HG03103 (cell line): ENCODE data around the gene CAPN9.

Experiments used
- ATAC-seq: cut with Tn5 transposase; IDR thresholded peaks from one replicate; pipeline ENCODE4 v1.9.1; 2021; ENCODE audit warnings: low read depth; ENCODE audit not compliant: unreplicated experiment

CAPN9 gene

DNA sequence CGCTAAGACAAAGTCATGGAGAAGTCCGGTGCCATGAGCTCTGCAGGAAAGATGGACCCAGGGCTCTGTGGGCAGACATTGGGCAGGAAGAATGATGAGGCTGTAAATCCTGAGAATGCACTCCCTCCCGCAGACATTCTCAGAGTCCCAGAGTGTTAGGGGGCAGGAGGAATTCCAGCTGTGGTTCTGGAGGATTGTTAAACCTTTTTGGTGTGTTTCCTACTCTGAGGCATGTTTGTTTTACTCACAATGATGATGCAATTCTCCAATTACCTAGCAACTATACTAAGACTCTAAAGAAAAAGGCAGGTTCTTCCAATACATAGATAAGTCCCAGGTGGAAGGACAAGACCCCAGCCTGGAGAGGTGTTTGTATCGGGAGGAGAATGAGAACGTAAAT is 2.8 kb upstream of the CAPN9 start:
- ATAC-seq = no peak

- ATAC-seq = no peak
Observed at GRCh38 chr1:230745071-230745470, 2.1 kb upstream of the CAPN9 start.

GRCh38 chr1:230746617-230747016 is 571 bp upstream of the CAPN9 start:
- no peak for ATAC-seq

DNA sequence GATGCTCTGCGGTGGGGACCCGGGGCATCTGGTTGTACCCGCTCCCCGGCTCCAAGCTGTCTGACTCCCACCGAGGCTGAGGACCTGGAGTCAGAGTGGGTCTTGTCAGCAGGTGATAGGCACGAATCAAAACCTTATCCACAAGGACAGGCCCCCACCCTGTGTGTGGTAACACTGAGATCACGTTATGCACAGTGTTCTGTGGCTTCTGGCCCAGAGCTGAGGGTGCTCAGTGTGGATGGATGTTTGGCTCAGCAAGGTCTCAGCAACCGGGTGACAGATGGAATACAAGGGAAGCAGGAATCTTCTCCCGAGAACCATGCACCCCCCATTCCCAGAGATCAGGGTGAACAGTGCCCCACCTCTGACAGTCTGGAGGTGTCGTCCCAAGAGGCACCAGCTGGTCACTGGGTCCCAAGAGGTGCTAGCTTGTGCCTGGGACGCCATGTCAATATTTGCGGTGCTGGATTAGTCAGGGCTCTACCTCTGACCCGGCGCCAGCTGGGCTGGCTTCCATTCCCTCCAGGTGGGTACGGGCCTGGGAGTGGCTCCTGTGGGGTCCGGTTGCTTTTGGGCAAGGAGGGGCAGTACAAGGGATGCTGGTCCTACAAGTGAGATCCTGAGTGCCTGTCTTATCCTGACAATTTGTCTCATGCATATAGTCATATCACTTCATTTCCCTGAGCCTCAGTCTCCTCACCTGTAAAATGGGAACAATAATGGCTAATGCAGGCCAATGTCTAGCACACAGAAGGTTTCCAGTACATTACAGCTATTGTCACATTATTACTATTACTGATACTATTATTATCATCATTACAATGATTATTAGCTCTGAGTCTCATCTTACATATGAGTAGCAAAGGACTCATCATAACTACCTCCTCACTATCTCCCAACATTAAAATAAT is 957 bp downstream of the CAPN9 start:
- ATAC-seq = no peak

GRCh38 chr1:230749150-230749549 is 2.0 kb downstream of the CAPN9 start:
- ATAC-seq = peak; percentile 68

DNA sequence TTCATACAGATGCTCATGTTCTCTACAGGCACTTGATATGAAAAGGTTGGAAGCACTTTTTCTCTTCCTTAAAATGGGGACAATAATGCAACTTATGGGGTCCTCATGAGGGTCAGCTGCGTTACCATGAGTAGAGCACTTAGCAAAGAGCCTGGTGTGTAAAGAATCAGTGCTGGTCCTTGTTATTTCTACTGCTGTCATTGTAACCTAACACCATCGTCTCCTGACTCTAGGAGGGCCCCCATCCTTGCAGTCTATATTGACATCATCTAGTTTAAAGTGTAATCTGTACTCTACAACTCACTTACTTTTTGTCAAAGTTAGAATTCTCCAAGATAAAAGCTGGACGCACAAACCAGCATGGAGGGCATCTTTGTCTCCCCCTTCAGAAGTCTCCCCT is 2.4 kb downstream of the CAPN9 start:
- ATAC-seq = no peak

DNA sequence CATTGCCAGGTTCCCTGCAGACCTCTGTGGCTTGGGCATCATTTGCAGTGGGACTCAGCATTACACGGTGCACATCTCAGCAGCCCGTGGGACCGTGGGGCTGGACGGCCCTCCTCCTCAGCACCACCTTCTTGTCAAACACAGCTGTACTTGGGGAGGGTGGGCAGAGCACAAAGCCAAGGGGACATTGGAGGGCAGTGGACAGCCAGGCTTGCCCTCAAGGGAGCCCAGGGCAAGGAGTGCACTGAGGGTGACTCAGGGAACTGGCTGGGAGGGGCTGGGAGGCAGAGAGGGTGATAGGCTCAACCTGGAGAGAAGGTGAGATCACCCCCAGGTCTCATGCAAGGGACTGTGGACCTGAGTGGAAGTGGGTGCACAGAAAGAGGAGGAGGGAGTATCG is 3.4 kb downstream of the CAPN9 start:
- no peak for ATAC-seq

DNA sequence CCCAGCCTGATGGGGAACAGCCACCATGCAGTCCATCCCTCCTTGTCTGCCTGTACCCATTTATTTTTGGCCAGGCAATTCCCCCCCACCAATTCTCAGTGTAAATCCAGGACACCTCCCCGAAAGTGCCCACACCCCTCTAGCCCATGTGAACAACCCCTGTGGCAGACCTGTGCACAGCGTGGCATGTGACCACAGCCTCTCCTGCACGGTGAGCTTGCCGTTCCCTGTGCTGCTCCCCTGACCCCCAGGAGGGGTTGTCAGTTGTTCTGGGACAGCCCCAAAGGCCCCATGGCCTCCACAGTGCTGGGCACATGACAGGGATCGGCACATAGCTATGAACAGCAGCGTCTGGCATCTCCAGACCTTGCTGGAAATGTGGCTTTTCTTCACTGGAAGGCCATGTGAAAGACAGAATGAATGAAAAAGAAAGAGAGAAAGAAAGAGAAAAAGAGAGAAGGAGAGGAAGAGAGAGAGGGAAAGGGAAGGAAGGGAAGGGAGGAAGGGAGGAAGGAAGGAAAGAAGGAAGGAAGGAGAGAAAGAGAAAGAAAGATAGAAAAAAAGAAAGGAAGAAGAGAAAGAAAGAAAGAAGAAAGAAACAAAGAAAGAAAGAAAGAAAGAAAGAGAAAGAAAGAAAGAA is 3.9 kb downstream of the CAPN9 start:
- no peak for ATAC-seq

DNA sequence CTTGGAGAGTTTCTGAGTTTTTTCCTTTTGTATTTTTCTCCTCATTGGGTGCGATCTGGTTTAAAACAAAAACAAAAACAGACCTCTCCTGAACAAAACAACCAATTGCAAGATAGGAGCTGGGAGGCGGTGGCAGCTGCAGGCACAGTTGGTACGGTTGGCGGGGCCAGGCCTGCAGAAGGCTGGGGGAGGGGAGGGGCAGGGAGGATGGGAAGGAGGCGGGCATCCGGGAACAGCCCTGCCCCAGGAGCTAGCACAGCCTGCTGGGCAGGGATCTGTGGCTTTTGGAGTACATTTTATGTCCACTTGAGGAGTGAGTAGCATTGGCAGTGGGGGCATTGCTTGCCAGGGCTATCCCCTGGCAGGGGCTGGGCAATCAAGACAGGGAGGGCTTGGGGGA is 5.2 kb downstream of the CAPN9 start:
- ATAC-seq = no peak

- no peak for ATAC-seq
Observed at GRCh38 chr1:230753191-230753585, 6.0 kb downstream of the CAPN9 start.

GRCh38 chr1:230753586-230754251 is 6.5 kb downstream of the CAPN9 start:
- ATAC-seq = no peak

DNA sequence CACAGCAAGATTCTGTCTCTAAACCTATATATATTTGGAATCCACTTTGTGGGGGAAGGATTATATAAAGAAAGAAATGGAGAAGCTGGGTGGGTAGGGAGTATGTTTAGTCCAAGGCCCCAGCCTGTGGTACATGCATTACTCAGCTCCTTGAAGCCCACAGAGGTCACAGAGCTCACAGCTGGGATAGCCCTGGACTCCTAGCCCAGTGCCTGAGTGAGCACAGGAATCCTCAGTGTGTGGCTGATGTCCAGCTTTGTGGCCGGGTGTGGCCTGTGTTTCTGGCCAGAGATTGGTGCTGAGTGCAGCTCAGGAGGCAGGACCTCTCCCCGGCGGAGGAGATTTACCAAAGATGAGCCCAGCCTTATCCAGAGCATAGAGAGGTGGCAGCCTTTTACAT is 7.6 kb downstream of the CAPN9 start:
- ATAC-seq = no peak

DNA sequence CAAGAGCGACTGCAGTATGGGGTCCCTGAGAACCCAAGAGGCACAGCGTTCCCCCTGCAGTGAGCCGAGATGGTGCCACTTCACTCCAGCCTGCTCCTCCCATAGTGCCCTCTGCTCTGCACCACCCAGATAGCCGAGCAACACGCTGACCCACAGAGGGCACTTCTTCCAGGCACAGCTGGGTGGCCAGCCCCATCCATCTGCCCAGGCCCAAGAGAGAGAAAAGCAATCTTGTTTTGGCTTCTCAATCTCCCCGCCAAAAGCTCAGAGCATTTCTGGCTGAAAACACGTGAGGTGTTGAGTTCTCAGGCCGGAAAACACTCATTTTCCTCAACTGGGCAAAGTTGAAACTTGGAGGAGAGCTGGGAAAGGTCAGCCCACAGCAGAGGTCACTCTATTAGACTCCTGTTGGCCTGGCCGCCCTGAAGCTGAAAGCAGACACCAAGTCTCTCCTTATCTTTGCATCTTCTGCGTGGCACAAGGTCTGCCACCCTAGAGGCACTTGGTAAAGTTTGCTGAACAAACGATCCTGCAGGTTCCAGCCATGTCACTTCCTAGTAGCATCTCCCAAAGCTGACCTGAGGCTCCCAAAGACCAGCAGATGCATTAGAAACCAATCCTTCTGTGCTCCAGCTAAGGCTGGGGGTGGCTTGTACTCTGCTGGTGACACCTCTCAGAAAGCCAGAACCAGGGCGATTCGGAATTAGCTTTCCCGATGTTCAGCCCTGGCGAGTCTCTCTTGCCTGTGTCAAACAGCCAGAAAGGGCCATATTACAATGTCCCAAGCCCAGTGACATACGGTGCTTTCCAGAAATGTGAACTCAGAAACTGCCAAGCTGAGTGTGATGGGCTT is 10.9 kb downstream of the CAPN9 start:
- no peak for ATAC-seq

DNA sequence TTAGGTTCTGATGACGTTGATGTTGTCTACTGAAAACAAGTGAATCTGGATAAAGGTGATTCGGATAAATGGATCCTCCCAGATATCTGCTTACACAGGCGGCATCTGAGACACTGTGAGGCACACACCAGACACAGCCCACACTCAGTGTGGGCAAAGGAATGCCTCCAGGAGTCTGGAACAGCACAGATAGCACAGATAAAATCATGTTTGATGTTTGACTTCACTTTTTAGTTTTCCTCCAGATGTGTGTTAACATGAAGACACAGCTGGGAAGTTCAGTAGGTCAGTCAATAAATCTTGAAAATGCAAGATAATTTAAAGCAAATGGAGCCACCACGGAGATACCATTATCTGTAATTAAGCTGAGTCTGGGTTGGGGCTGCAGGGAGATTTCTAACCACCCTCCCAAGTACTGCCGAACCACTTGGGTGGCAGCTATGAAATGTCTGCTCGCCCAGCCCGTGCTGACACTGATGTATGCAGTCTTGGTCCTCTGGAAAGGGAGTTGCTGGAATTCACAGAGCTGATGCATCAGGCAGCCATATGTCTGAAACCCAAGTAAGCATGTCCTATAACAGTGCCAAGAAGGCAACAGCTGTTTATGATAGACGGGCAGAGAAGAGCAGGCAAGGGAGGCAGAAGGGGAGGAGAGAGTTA is 11.7 kb downstream of the CAPN9 start:
- no peak for ATAC-seq

DNA sequence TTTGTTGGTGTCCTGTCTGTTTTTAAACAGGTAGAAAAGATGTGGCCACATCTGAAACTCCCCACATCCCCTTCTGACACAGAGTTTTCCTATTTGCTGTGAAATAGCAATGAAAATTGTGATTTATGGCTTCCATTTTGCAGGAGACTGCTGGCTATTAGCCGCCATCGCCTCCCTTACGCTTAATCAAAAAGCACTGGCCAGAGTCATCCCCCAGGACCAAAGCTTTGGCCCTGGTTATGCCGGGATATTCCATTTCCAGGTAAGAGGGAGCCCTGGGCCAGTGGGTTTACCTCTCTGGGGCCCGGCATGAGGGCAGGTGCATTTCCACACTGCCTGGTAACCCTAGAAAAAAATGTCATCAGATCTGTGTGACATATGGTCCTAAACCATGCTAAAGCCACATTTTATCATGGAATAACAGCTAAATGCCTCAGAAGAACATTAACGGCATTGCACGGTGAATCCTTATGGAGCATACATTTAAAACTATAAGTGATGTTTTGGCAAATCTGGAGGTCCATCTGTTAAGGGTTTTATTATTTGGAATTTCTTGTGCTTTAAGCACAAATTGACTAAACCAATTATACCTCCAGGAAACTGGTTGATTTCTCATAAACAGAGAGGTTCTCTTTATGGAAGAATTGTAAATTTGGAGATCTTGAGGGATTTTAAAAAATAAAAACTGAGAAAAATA is 12.3 kb downstream of the CAPN9 start:
- no peak for ATAC-seq

DNA sequence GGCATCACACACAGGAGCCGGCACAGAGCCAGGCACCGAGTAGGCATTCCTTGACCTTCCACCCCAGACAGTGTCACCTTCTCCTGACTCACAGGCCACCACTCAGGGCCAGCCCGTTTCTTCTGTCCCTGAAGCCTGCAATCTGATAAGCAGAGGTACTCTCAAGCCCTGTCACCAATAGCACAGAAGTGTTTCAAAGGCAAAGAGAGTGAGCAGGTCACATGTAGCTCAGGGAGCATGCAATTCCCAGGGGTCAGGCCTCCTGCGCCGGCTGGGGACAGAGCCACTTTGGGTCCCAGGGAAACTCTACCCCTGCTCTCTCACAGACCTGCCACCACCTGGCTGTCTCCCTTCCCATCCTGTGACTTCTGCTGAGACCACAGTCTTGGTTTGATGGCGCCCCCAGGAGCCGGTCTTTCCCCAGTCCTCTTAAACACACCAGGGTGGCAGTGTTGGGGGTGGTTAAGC is 13.2 kb downstream of the CAPN9 start:
- no peak for ATAC-seq

- no peak for ATAC-seq
Observed at GRCh38 chr1:230761443-230762167, 14.4 kb downstream of the CAPN9 start.

GRCh38 chr1:230763927-230764591 is 16.9 kb downstream of the CAPN9 start:
- no peak for ATAC-seq
